ENCODE results near the gene CHRM4. TPM values are rescaled to one million over a fixed set of nuclear protein-coding genes. Genes with fewer than 3 reads are reported as not detected.

The CHRM4 gene
- total and polyA plus RNA-seq, 2 experiments from 2014 or later: 0.30 TPM; not detected in 1

DNA sequence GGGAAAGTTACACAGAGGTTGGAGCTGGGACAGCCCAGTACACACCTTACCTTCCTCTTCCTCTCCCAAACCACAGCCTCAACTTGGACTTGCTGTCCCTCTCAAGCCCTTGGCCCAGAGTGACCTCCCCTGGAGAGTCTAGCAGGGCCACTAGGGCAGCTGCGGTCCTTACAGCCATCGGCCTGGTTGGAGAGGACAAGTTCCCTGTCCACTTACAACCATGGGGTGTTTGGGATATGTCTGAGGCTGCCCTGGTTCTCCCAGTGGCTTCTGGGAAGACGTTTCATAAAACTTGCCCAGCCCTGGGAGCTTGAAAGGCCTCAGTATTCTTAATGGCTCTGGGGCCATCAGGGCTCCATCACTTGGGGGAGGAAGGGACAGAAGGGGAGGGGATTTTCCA lies 57.4 kb downstream of the CHRM4 start:
- Histone ChIP-seq H3K4me1 (ENCODE audit: insufficient read depth) (peaks cover 18% of the 10 kb centered on the region), H3K79me2 (no peaks in the 10 kb centered on the region), H4K20me1 (ENCODE audit: insufficient read depth, poor library complexity, severe bottlenecking) (no peaks in the 10 kb centered on the region), H2AFZ (no peak overlapping the region), H3K27ac (no peak overlapping the region), H3K36me3 (replicated peaks; ENCODE audit: insufficient read depth, low read depth) (no peaks in the 10 kb centered on the region), H3K9me3 (ENCODE audit: low read depth) (no peaks in the 10 kb centered on the region), H3K4me3 (no peak overlapping the region), H3K4me2 (no peak overlapping the region), H3K27me3 (peaks cover 56% of the 10 kb centered on the region), H3K9me2 (replicated peaks; ENCODE audit: insufficient read depth) (no peaks in the 10 kb centered on the region)
- DNase-seq (ENCODE audit: low spot score): no peak
- WGBS (ENCODE audit: low lambda C conversion rate, missing lambda C conversion rate): 96% methylated on average over 3 of the region's 3 CpGs
- no peak for TF ChIP-seq EZH2phosphoT487 (IDR thresholded peaks at IDR 0.05; ENCODE audit: low read depth, severe bottlenecking, unreplicated experiment)
- no peak for TF ChIP-seq EZH2 (IDR thresholded peaks at IDR 0.05; ENCODE audit: borderline replicate concordance)
- TF ChIP-seq, protein P1, sequence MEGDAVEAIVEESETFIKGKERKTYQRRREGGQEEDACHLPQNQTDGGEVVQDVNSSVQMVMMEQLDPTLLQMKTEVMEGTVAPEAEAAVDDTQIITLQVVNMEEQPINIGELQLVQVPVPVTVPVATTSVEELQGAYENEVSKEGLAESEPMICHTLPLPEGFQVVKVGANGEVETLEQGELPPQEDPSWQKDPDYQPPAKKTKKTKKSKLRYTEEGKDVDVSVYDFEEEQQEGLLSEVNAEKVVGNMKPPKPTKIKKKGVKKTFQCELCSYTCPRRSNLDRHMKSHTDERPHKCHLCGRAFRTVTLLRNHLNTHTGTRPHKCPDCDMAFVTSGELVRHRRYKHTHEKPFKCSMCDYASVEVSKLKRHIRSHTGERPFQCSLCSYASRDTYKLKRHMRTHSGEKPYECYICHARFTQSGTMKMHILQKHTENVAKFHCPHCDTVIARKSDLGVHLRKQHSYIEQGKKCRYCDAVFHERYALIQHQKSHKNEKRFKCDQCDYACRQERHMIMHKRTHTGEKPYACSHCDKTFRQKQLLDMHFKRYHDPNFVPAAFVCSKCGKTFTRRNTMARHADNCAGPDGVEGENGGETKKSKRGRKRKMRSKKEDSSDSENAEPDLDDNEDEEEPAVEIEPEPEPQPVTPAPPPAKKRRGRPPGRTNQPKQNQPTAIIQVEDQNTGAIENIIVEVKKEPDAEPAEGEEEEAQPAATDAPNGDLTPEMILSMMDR (IDR thresholded peaks at IDR 0.05; ENCODE audit: poor library complexity): no peak

Small RNA genes within 50 kb of the gene (microRNA-seq; reads per million reads assigned to microRNA genes)
- gene MIR4688: not detected

Small RNA genes within 50 kb of the gene (small RNA-seq; reads per million reads assigned to genes)
- gene MIR4688: not detected

Other genes with a start within 250 kb of the CHRM4 start
- gene CREB3L1, start 114.1 kb downstream of the CHRM4 start, total RNA-seq: 20.3 and 22.9 TPM in 2 replicates
- 275 and 276 TPM in 2 replicates for gene CREB3L1, start 114.1 kb downstream of the CHRM4 start, polyA plus RNA-seq
- 26.6 and 28.2 TPM in 2 replicates for gene DGKZ, start 44.3 kb downstream of the CHRM4 start, total RNA-seq
- 42.9 and 52.4 TPM in 2 replicates for gene DGKZ, start 44.3 kb downstream of the CHRM4 start, polyA plus RNA-seq
- gene MDK, start 10.1 kb downstream of the CHRM4 start, total RNA-seq: 515 and 562 TPM in 2 replicates
- 1,225 and 1,549 TPM in 2 replicates for gene MDK, start 10.1 kb downstream of the CHRM4 start, polyA plus RNA-seq
- 19.1 and 31.2 TPM in 2 replicates for gene AMBRA1, start 202.2 kb upstream of the CHRM4 start, total RNA-seq
- gene AMBRA1, start 202.2 kb upstream of the CHRM4 start, polyA plus RNA-seq: 7.2 and 8.3 TPM in 2 replicates
- gene HARBI1, start 225.5 kb upstream of the CHRM4 start, total RNA-seq: 4.5 and 6.5 TPM in 2 replicates
- gene HARBI1, start 225.5 kb upstream of the CHRM4 start, polyA plus RNA-seq: 3.7 and 4.4 TPM in 2 replicates
- 60.8 and 89.6 TPM in 2 replicates for gene ATG13, start 225.8 kb upstream of the CHRM4 start, total RNA-seq
- gene ATG13, start 225.8 kb upstream of the CHRM4 start, polyA plus RNA-seq: 50.9 and 54.9 TPM in 2 replicates

All from hepatocyte (in vitro differentiated cells).